Measurements from ENCODE around the gene NOS1AP. TPM values are rescaled to one million over a fixed set of nuclear protein-coding genes. Genes with fewer than 3 reads are reported as not detected.

The NOS1AP gene
- total and polyA plus RNA-seq, 9 of the 15 experiments (the other 6 are each of a cell fraction or from before 2014, with no cell fraction given): 0.07 to 1.5 (median 0.22) TPM

- Histone ChIP-seq H3K9ac (ENCODE audit: insufficient read depth in 1 of 2, low read depth in 2 of 2, low read length in 2 of 2) (peak overlapping the region in 1 of 2 experiments; percentile 19; a peak in 1 of 4 replicates), H3K27me3 (ENCODE audit: control insufficient read depth in 2 of 2, insufficient read depth in 2 of 2, low read length in 2 of 2) (no peaks in the 10 kb centered on the region), H3K36me3 (ENCODE audit: control insufficient read depth, insufficient read depth, low read length) (no peaks in the 10 kb centered on the region), H3K27ac (ENCODE audit: extremely low read depth, low read depth, low read length) (no peak overlapping the region), H3K79me2 (ENCODE audit: control insufficient read depth, insufficient read depth, low read length) (no peaks in the 10 kb centered on the region), H4K20me1 (replicated peaks; ENCODE audit: control insufficient read depth, insufficient read depth, low read length) (no peaks in the 10 kb centered on the region), H3K4me2 (ENCODE audit: insufficient read depth, low read length) (no peak overlapping the region), H3K9me1 (ENCODE audit: control insufficient read depth, insufficient read depth, low read length) (no peaks in the 10 kb centered on the region), H2AFZ (ENCODE audit: low read depth, low read length) (no peak overlapping the region), H3K4me1 (replicated peaks in 1 of 2; ENCODE audit: control insufficient read depth in 2 of 2, insufficient read depth in 2 of 2, low read length in 2 of 2) (peaks cover 2 to 18% of the 10 kb centered on the region in 2 experiments; a peak in 2 of 5 replicates), H3K4me3 (no peak overlapping the region), H3K9me3 (replicated peaks; ENCODE audit: control insufficient read depth, insufficient read depth, low read depth, low read length) (no peaks in the 10 kb centered on the region)
- ChIA-PET POLR2A (interaction anchor here (0.6 kb wide), 1 partner anchor 22 kb away, joined by 3 read pairs; no protein-coding TSS in a partner anchor), CTCF (ENCODE audit: low intra/inter-chr PET ratio) (no interaction called here)
- in situ Hi-C loops (cut with MboI) (no loop called here), intact Hi-C loops (cut with micrococcal nuclease) (no loop called here)
- no peak for TF ChIP-seq MCM2 (IDR thresholded peaks at IDR 0.05; ENCODE audit: low read depth)
- TF ChIP-seq NFIX (CRISPR knock-in tag; IDR thresholded peaks at IDR 0.05; ENCODE audit: low read depth): no peak
- no peak for TF ChIP-seq ZNF518B (CRISPR knock-in tag; IDR thresholded peaks at IDR 0.05)
- no peak for TF ChIP-seq HMGN3 (IDR thresholded peaks at IDR 0.05; ENCODE audit: borderline replicate concordance, extremely low read depth, insufficient read length, low read depth, low read length)
- no peak for TF ChIP-seq RCOR1 (IDR thresholded peaks at IDR 0.05; ENCODE audit: borderline replicate concordance in 1 of 2, low read depth in 2 of 2, low read length in 2 of 2)
- no peak for TF ChIP-seq PCBP1 (IDR thresholded peaks at IDR 0.05; ENCODE audit: low read depth, low read length, poor library complexity, severe bottlenecking)
- TF ChIP-seq SLC30A9 (CRISPR knock-in tag; IDR thresholded peaks at IDR 0.05): no peak
- TF ChIP-seq HNRNPUL1 (IDR thresholded peaks at IDR 0.05; ENCODE audit: low read length): no peak
- TF ChIP-seq FIP1L1 (IDR thresholded peaks at IDR 0.05; ENCODE audit: low read depth, low read length, poor library complexity, severe bottlenecking): no peak
- 88% methylated on average over 10 of the region's 10 CpGs for WGBS (ENCODE audit: insufficient coverage, low coverage, missing lambda C conversion rate)
- FAIRE-seq (no peak), DNase-seq (ENCODE audit: extremely low read depth in 1 of 4, low spot score in 3 of 4) (no peak), ATAC-seq (no peak)
- BruUV-seq (replicated peaks): no TSS peak
Measured at GRCh38 chr1:162360237-162360873, 290.9 kb downstream of the NOS1AP start.
